Glomerular visceral epithelial cell (primary cell): ENCODE data around the gene LINS1.
A peak's percentile ranks its signal among the peaks of the same experiment; 100 is the strongest.

Experiments used
- DNase-seq: peaks from one replicate; pipeline ENCODE4 v3.0.0-alpha.2; 2016; ENCODE audit errors: extremely low spot score

LINS1 gene, protein sequence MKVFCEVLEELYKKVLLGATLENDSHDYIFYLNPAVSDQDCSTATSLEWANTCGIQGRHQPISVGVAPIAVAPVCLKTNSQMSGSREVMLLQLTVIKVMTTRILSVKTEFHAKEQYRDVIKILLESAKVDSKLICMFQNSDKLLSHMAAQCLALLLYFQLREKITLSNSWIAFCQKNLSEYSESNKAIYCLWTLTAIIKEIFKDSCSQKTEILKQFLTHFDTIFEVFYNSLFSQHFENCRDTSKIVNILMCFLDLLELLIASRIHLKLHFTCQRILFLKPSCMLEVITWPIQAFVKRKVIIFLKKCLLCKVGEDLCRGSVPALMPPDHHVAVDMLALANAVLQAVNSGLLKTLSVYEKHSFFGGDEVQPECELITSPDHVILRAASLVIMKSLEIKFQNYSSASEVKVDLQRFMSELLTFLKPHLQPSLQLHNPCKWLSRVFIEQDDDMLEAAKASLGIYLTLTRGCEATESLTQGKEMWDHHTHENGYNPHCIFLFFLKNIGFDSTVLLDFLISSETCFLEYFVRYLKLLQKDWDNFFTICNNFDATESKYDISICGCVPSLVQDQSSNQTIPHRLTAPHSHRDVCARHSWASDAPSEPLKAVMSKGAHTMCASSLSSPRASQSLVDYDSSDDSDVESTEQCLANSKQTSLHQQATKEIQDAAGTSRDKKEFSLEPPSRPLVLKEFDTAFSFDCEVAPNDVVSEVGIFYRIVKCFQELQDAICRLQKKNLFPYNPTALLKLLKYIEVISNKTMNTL

DNA sequence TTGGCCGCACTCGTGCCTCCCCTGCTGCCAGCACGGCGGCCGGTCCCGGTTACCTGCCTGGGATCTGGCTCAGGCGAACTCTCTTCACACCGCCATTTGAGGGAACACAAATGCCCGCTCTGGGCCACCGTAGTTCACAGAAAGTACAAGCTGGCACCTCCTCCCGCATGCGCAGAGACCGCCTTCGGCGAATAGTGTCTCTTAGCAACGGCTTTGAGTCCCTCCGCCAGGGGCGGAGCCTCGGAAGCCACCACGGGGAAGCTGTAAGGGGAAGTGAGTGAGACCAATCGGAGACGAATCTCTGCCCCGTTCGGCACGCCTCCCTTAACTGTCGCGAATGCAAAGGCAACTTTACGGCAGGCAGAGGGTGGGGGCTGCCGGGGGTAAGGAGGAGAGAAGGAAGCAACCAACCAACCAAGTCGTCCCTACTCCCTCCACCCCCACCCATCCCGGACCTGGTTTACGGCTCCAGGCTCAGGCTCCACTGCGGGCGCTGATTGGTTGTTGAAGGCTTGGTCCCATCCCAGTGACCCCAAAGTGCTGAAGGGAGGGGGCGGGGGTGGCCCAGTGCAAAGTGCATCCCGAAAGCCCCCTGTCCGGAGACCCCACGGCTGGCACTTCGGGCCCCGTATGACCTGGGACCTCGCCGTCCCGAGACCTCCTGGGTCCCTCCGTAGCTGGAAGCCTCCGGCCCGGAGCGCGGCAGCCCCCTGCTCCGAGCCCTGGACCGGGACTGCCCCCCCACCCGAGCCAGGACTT lies at the start of gene LINS1, which contains the start of gene ASB7:
LINS1 (minus strand) TSS at position 121 of the 759 bp plus-strand sequence. CDS start 21,342 bp downstream, outside the sequence.
ASB7 (plus strand) TSS at position 526 of the 759 bp plus-strand sequence. CDS start 9,628 bp downstream, outside the sequence.
- peak; percentile 100 for DNase-seq

DNA sequence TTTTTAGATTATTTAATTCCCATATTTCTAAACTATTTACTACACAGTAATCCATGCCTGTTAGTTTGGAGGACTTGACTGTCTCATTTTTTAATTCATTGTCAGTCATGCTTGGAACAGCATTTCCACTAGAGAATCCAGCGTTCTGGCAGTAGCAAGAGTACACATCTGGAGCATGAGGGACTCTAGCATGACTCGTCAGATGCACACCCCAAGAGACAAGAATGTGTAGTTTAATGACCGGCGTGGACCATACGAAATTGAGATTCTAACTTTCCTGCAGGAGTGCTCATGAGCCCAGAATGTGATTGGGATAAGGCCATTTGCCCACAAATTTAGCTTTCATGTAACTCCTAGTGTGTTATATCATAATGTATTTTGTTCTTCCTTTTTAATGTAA lies 49.3 kb upstream of the LINS1 start:
- DNase-seq = no peak

DNA sequence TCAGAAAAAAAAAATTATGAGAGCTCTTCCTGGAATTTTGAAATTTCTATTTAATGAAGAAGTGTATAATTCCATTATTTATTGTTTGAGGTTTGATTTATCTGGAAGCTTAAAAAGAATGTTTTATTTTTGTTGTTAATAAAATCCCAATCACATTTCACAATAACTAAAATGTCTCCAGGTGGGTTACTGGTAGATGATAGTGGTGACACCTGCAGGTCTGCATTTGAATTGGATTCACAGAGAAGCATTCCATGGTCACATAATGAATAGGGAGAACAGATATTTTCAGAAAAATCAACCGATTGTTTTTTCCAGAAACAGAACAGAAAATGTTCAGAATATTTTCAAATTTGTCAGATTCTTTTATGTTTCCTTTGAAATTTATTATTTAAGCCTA lies 48.7 kb upstream of the LINS1 start:
- DNase-seq = no peak

DNA sequence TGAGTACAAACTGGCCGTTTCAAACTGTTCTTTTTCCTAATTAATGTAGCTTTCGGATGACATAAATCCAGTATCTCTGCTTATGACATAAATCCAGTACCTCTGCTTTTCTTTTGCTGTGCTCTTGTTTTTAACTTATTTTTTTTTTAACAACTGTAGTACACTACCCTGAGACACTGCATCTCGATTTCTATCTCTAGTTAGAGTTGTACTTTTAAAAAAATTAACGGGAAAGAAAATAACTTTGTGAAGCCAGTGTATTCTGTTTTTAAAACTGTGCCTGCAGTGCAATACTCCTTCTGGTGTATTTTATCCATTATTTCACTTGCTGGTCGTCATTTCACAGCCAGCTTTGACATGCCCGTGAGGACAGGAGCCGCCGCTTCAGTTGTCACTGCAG lies 47.0 kb upstream of the LINS1 start:
- no peak for DNase-seq

DNA sequence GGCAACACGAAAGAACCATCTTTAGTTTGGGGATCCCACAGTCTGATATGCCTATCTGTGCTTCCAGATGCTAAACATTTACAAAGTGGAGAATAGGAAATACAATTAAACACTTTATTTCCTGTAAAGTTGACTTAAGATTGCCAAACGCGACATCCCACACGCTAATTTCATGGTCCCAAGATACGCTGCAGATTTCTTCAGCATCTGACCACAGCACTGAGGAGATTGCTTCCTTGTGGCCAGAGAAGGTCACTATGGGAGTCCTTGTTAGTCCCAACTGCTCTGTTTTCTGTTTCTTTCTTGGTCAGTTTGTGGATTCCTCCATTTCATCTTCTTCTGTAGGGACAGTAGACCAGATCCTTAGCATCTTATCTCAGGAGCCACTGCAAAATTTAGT lies 43.7 kb upstream of the LINS1 start:
- DNase-seq = no peak

DNA sequence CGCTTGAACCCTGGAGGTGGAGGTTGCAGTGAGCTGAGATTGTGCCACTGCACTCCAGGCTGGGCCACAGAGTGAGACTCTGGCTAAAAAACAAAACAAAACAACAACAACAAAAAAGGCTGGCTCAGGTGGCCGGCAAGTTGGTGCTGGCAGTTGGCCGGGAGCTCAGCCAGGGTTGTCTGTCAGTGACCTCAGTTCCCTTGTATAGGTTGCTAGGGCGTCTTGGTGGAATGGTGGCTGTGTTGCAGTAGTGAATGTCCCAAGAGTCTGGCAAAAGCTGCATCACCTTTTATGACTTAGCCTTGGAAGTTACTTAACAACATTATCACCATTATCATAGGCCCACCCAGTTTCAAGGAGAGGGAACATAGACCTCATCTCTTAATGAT lies 41.0 kb upstream of the LINS1 start:
- DNase-seq = no peak

DNA sequence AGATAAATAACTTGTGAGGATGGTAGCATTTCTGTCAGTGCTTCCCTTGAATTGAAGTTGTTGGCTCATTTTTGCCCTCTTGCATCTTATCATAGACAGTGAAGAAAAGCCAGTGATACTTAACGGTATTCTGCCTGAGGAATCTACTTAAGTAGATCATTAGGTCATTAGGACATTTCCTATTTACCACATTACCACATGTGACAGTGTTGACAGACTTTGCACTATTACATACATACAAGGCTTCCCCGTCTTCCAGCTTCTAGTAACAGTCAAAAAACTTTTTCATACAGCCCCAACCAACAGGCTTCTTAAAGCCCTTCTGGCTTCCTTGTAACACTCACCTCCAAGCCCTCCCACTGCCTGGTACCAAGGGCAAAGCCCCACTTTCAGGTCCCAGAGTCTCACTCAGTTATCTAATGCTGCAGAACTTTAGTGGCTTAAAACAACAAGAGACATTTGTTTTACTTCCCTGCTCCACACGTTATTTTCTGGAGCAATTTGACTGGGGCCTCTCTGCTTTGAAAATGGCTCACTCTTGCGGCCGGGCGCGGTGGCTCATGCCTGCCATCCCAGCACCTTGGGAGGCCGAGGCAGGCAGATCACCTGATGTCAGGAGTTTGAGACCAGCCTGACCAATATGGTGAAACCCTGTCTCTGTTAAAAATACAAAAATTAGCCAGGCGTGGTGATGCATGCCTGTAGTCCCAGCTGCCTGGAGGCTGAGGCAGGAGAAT lies 40.4 kb upstream of the LINS1 start:
- DNase-seq = no peak

DNA sequence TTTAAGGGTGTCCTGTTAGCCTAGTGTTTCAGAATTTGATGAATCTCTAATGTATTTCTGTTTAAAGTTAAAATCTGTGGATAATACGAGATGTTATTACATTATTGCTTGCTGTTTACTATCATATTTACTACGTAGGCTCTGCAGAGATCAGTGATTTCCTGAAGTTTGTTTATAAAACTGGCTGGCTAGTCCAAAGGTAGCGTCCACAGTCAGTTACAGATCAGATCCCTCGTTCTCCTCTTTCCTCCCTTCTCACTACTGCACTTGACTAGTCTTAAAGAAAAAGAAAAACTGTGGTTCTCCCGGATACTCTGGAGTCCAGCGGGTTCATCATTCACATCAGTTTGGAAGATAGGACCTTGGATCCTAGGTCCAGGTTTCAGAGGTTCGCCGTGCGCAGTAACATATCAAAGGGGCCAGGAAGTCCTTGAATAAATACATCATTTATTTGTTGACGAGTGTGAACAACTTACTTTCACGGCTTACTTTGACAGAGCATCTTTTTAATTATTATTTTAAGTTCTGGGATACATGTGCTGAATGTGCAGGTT lies 36.3 kb upstream of the LINS1 start:
- no peak for DNase-seq

DNA sequence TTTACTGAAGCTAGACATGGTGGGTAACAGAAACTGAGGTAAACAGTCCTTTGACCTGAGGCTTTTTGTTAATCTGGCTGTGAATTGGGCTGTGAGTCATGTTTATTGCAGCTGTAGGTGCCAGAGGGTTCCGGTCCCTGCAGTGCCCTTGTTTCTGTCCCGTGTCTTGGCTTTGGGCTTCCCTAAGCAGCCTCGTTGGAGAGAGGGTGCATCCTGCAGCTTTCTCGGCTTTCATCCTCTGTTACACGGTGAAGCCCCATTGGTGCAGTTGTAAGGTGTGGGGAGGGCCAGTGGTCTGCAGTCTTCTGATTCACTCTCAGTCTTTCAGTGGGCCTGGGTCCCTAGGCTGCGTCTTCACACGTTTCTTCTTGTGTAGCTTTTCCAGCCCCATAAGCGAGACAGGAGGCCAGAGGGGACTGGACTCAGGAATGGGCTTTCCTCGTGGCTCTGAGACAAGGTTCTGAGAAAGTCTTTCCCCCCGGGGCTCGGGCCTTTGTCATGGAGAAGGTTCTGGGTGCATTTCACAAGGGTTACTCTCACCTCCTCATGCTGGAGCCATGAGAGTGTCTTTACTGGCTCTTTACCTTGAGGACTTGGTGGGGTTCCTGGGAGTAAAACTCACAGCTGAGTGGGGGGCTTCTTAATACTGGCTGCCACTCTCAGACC lies 33.6 kb upstream of the LINS1 start:
- no peak for DNase-seq

DNA sequence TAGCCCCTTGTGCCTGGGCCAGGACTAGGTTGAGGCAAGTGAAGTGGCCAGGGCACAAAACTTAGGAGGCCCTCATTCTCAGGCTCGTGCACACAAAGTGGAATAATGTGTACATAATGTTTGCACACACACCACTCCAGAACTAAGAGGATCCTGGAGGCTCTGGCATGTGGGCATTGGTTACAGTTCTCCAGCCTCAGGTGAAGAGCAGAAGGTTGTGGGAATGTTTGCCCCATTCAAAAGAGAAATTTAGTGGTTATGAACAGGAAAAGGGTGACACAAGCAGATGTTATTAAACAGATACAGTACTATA lies 31.7 kb upstream of the LINS1 start:
- no peak for DNase-seq

DNA sequence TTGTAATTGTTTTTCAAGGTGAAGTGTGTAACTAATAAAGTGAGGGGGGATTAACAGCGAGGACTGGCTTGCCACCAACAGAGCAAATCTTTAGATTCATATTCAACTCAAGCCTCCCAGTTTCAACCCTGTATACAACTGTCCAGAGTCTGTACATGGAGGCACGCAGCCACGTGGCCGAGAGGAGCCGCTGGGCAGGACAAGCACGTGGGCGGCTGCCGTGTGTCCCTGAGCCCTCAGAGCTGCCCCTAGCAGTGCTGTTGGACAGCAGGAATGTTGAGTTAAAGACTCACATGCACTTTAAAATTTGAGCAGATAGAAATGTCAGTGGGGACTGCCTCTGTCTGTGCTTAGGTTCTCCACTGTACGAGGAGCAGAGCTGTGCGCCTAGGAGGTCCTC lies 29.8 kb upstream of the LINS1 start:
- DNase-seq = no peak

DNA sequence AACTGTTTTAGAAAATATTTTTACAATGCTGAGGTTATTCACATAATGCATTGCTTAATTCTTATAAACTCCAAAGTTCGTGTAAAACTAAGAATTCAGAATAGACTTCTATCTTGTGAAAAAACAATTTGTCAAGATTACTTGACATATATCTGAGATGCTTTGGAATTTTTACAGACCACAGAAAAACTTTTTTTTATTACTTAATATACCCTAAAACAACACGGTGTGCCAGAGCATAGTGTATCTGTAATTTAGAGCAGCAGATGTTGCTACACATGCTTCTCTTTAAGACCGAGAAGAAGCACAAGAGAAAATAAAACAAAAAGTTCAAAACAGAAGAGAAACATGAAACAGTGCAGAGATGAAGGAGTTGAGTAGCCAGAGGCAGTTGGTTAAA lies 26.8 kb upstream of the LINS1 start:
- no peak for DNase-seq

DNA sequence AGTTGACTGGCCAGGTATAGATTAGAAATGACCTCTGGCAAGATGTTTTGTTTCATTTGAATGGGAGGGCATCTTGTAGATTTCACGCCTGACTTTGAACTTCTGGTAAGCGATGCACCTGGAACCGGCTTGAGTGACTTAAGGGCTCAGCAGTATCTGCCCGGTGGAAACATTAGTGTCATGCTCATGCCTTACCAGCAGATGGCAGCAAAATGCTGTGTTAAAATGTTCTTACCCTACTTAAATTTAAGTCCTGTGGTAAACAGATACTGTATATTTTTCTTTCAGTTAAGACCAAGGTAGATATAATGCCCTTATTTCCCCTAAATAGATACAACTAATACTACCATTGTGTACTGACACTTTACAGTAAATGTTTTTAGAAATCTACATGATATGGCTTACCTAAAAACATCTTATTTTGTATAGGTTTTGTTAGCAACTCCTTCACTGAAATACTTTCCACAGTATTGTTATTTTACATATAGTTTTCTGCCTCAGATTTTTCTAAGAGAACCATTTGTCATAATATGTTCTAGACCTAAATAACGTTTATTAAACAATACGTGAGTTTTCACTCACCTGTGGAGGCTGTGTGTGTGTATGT lies 25.9 kb upstream of the LINS1 start:
- peak; percentile 75 for DNase-seq

DNA sequence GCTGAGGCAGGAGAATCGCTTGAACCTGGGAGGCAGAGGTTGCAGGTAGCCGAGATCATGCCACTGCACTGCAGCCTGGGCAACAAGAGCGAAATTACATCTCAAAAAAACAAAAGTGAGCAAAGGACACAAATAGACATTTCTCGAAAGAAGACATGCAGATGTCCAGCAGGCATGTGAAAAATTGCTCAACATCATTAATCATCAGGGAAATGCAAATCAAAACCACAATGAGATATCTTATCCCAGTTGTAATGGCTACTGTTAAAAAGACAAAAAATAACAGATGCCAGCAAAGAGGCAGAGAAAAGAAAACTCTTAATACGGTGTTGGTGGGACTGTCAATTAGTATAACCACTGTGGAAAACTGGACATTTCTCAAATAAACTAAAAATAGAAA lies 21.3 kb upstream of the LINS1 start:
- no peak for DNase-seq

DNA sequence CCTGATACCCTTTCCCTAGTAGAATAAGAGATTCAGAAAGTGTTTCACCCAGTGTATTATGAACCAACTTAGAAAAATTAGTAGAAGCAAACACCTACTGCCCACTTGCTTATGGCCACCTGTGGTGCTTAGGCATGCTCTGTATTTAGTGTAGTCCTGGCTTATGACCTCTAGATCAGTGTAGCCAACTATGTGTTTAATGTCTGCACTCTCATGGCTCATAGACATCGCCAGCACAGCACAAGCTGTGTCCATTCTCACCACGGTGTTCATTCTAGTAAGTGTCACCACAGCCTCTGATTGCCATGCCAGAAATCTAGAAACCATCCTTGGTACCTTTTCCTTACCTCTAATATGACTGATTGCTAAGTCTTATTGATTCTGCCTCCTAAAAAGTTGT lies 14.7 kb upstream of the LINS1 start:
- no peak for DNase-seq

DNA sequence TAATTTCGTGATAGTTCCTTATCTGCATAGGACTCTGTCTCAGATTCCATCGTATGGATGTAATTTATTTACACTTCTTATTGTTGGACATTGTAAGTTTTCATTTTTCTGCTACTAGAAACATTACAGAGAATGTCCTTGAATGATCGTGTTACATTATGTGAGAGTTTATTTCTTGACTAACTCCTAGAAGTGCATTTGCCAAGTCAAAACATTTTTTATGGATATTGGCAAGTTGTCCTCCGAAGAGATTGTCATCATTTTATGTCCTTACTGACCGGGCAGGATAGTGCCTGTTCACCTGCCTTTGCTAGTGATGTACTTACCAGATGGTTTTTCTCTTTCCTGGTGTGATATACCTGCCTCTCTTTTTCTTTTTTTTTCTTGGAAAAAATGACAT lies 13.8 kb upstream of the LINS1 start:
- DNase-seq = no peak

DNA sequence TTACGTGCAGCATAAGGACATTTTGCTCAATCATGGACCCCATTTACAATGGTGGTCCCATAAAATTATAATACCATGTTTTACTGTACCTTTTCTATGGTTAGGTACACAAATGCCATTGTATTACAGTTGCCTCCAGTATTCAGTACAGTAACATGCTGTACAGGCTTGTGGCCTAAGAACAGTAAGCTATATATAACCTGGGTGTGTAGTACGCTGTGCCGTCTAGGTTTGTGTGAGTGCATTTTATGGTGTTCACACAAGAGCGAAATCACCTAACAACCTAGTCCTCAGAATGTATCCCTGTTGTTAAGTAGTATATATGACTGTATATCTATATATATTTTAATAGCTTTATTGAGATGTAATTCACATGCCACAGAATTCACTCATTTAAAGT lies 12.9 kb upstream of the LINS1 start:
- DNase-seq = no peak

DNA sequence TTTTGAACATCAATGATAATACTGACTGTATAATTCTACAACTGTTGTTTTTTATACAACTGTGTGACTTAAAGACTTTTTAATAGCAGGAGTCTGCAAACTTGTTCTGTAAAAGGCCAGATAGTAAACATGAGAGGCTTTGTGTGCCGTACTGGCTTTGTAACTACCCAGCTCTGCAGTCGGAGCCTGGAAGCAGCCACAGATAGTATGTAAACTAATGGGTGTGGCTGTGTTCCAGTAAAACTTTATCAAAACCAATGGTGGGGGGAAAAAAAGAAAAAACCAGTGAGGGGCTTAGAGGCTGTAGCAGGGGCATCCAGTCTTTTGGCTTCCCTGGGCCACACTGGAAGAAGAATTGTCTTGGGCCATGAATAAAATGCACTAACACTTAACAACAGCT lies 12.4 kb upstream of the LINS1 start:
- DNase-seq = no peak

DNA sequence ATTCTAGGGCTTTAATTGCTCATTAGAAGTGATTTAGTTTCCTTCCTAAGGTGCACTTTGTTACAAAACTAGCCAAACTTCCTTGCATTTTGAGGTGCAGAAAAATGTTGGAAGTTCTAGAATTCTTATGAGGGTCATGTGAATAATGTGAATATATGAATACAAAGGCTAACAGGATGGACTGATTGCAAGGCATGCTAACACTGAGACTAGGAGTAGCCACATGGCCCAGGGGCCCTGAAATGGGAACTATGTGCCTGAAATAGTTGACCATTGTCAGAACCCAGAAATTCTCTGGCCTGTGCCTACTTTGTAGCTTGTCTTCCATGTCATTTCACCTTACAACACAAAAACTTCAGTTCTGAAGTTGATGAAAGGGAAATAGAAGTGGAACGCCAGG lies 11.2 kb upstream of the LINS1 start:
- DNase-seq = no peak

DNA sequence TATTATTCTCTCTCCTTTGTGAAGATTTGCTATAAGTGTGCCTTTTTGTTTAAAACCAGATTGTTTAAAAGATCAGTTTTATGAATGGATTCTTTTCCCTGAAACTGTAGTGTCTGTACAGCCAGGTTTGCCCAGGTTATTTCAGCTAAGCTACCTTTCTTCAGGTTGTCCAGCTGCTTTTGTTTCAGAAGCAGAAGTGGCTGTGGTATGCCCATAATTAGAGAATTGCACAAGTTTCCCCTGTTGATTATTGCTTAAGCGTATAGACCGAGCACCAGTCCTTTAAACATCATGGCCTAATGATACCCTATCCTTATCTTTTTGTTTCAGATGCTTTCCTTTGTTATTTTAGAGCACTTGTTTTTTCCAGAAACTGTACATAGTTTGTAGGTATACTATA lies 10.6 kb upstream of the LINS1 start:
- no peak for DNase-seq
